ENCODE measurements around the gene CRKL. TPM values are rescaled to one million over a fixed set of nuclear protein-coding genes. Genes with fewer than 3 reads are reported as not detected.
A peak's percentile ranks its signal among the peaks of the same experiment; 100 is the strongest.
"Not testable (repeated sequence)": the region's sequence is repeated elsewhere in the genome, so short reads cannot be mapped to it uniquely, and the experiment has no call there.

Gene CRKL
- polyA plus RNA-seq, 3 donors, result 26.0 to 37.5 (median 29.4) TPM

- Histone ChIP-seq H2AFZ (ENCODE audit: insufficient read depth, low read depth, low read length, poor library complexity, severe bottlenecking) (no peak overlapping the region), H3K79me2 (ENCODE audit: insufficient read depth, low read length) (peaks cover 98% of the 10 kb centered on the region), H3K27ac (ENCODE audit: low read depth in 1 of 2, low read length in 2 of 2) (peak overlapping the region in 1 of 2 donors; percentile 11), H3K36me3 (replicated peaks in 1 of 2; ENCODE audit: control insufficient read depth in 1 of 2, insufficient read depth in 2 of 2, low read length in 2 of 2) (peaks cover 0 to 14% of the 10 kb centered on the region in 2 donors), H3K9ac (ENCODE audit: insufficient read depth, low read length, poor library complexity, severe bottlenecking) (no peak overlapping the region), H3K4me2 (replicated peaks; ENCODE audit: extremely low read depth, low read length, poor library complexity, severe bottlenecking) (no peak overlapping the region), H3K9me3 (replicated peaks in 1 of 2; ENCODE audit: control insufficient read depth in 1 of 2, insufficient read depth in 1 of 2, low read length in 2 of 2) (no peaks in the 10 kb centered on the region), H3K4me1 (ENCODE audit: control insufficient read depth in 1 of 2, insufficient read depth in 2 of 2, low read length in 2 of 2) (peaks cover 19 to 23% of the 10 kb centered on the region in 2 donors), H4K20me1 (ENCODE audit: insufficient read depth, low read length) (peaks cover 100% of the 10 kb centered on the region), H3K4me3 (replicated peaks in 1 of 3; ENCODE audit: low read depth in 2 of 3, low read length in 3 of 3) (no peak overlapping the region), H3K27me3 (ENCODE audit: control insufficient read depth in 2 of 2, insufficient read depth in 2 of 2, low read length in 2 of 2) (no peaks in the 10 kb centered on the region)
- no peaks in the 10 kb centered on the region for H3K9me3 Mint-ChIP-seq
- H3K27me3 Mint-ChIP-seq (ENCODE audit: low read depth in 3 of 3), result peaks cover 0 to 1% (median 0%) of the 10 kb centered on the region in 3 donors
- TF ChIP-seq CTCF (IDR thresholded peaks at IDR 0.05), result no peak
- WGBS (ENCODE audit: insufficient coverage), result 100% methylated on average over 2 of the region's 4 CpGs
- H3K36me3 Mint-ChIP-seq, result peaks cover 5 to 14% of the 10 kb centered on the region in 2 donors
- H3K4me3 Mint-ChIP-seq, result no peak overlapping the region
- peak overlapping the region in 4 of 7 donors; percentile 15 to 49 (median 32) for H3K27ac Mint-ChIP-seq
- peaks cover 52% of the 10 kb centered on the region for H3K4me1 Mint-ChIP-seq
- no peak for DNase-seq
- intact Hi-C loops (cut with micrococcal nuclease), result no loop called here
Observed at GRCh38 chr22:20928573-20928967, 11.4 kb downstream of the CRKL start.

- no peak for DNase-seq
- peak overlapping the region; percentile 3 to 83 (median 18) for H3K27ac Mint-ChIP-seq
- peaks cover 17 to 22% of the 10 kb centered on the region in 2 donors for H3K36me3 Mint-ChIP-seq
- H3K4me3 Mint-ChIP-seq, result no peak overlapping the region
- H4K20me1 ChIP-seq (ENCODE audit: insufficient read depth, low read length), result peaks cover 100% of the 10 kb centered on the region
- H2AFZ ChIP-seq (ENCODE audit: insufficient read depth, low read depth, low read length, poor library complexity, severe bottlenecking), result no peak overlapping the region
- no peak overlapping the region for H3K4me3 ChIP-seq (replicated peaks in 1 of 3; ENCODE audit: low read depth in 2 of 3, low read length in 3 of 3)
- intact Hi-C loops (cut with micrococcal nuclease), result no loop called here
- H3K27me3 ChIP-seq (ENCODE audit: control insufficient read depth in 2 of 2, insufficient read depth in 2 of 2, low read length in 2 of 2), result no peaks in the 10 kb centered on the region
- peaks cover 43% of the 10 kb centered on the region for H3K4me1 Mint-ChIP-seq
- H3K9ac ChIP-seq (ENCODE audit: insufficient read depth, low read length, poor library complexity, severe bottlenecking), result no peak overlapping the region
- peaks cover 9 to 22% of the 10 kb centered on the region in 2 donors for H3K36me3 ChIP-seq (replicated peaks in 1 of 2; ENCODE audit: control insufficient read depth in 1 of 2, insufficient read depth in 2 of 2, low read length in 2 of 2)
- TF ChIP-seq CTCF (IDR thresholded peaks at IDR 0.05), result no peak
- peaks cover 0 to 2% (median 1%) of the 10 kb centered on the region in 3 donors for H3K27me3 Mint-ChIP-seq (ENCODE audit: low read depth in 3 of 3)
- H3K79me2 ChIP-seq (ENCODE audit: insufficient read depth, low read length), result peaks cover 98% of the 10 kb centered on the region
- H3K27ac ChIP-seq (ENCODE audit: low read depth in 1 of 2, low read length in 2 of 2), result peak overlapping the region in 1 of 2 donors; percentile 51
- no CpG with 5 or more reads among the region's 1 CpG for WGBS (ENCODE audit: insufficient coverage)
- H3K4me2 ChIP-seq (replicated peaks; ENCODE audit: extremely low read depth, low read length, poor library complexity, severe bottlenecking), result no peak overlapping the region
- H3K4me1 ChIP-seq (ENCODE audit: control insufficient read depth in 1 of 2, insufficient read depth in 2 of 2, low read length in 2 of 2), result peaks cover 19 to 23% of the 10 kb centered on the region in 2 donors
- H3K9me3 Mint-ChIP-seq, result no peaks in the 10 kb centered on the region
- no peaks in the 10 kb centered on the region for H3K9me3 ChIP-seq (replicated peaks in 1 of 2; ENCODE audit: control insufficient read depth in 1 of 2, insufficient read depth in 1 of 2, low read length in 2 of 2)
Observed at GRCh38 chr22:20930004-20930403, 12.8 kb downstream of the CRKL start.

GRCh38 chr22:20930435-20930834, 13.2 kb downstream of the CRKL start:
- H3K4me3 ChIP-seq (replicated peaks in 1 of 3; ENCODE audit: low read depth in 2 of 3, low read length in 3 of 3); H3K9ac ChIP-seq (ENCODE audit: insufficient read depth, low read length, poor library complexity, severe bottlenecking); intact Hi-C loops (cut with micrococcal nuclease); H3K27me3 ChIP-seq (ENCODE audit: control insufficient read depth in 2 of 2, insufficient read depth in 2 of 2, low read length in 2 of 2); H3K27me3 Mint-ChIP-seq (ENCODE audit: low read depth in 3 of 3); H3K9me3 Mint-ChIP-seq; H3K4me3 Mint-ChIP-seq; H2AFZ ChIP-seq (ENCODE audit: insufficient read depth, low read depth, low read length, poor library complexity, severe bottlenecking); DNase-seq; H3K27ac ChIP-seq (ENCODE audit: low read depth in 1 of 2, low read length in 2 of 2); H3K9me3 ChIP-seq (replicated peaks in 1 of 2; ENCODE audit: control insufficient read depth in 1 of 2, insufficient read depth in 1 of 2, low read length in 2 of 2); H3K4me2 ChIP-seq (replicated peaks; ENCODE audit: extremely low read depth, low read length, poor library complexity, severe bottlenecking): not testable (repeated sequence)
- 96% methylated on average over 5 of the region's 12 CpGs for WGBS (ENCODE audit: insufficient coverage)
- H3K4me1 Mint-ChIP-seq, result peaks cover 39% of the 10 kb centered on the region
- Histone ChIP-seq H4K20me1 (ENCODE audit: insufficient read depth, low read length) (peaks cover 100% of the 10 kb centered on the region), H3K79me2 (ENCODE audit: insufficient read depth, low read length) (peaks cover 98% of the 10 kb centered on the region), H3K4me1 (ENCODE audit: control insufficient read depth in 1 of 2, insufficient read depth in 2 of 2, low read length in 2 of 2) (peaks cover 14 to 20% of the 10 kb centered on the region in 2 donors), H3K36me3 (replicated peaks in 1 of 2; ENCODE audit: control insufficient read depth in 1 of 2, insufficient read depth in 2 of 2, low read length in 2 of 2) (peaks cover 9 to 26% of the 10 kb centered on the region in 2 donors)
- peaks cover 17 to 26% of the 10 kb centered on the region in 2 donors for H3K36me3 Mint-ChIP-seq
- peak overlapping the region in 4 of 7 donors; percentile 3 to 83 (median 46) for H3K27ac Mint-ChIP-seq

Data from CD14-positive monocyte (primary cell).